Measurements from ENCODE around the gene PEX11G.

PEX11G gene

GRCh38 chr19:7461841-7462629 lies 26.8 kb downstream of the PEX11G start:
- DNase-seq (ENCODE audit: low read depth): no peak
- no peak overlapping the region for H3K4me3 ChIP-seq (ENCODE audit: low read depth, low read length)
- peak; percentile 5 for TF ChIP-seq CTCF (conservative IDR thresholded peaks at IDR 0.05; ENCODE audit: low read depth, low read length)

GRCh38 chr19:7460562-7460966 lies 28.3 kb downstream of the PEX11G start:
- H3K4me3 ChIP-seq (ENCODE audit: low read depth, low read length): no peak overlapping the region
- TF ChIP-seq CTCF (conservative IDR thresholded peaks at IDR 0.05; ENCODE audit: low read depth, low read length): no peak
- peak; percentile 64 for DNase-seq (ENCODE audit: low read depth)

GRCh38 chr19:7459773-7460172 lies 29.1 kb downstream of the PEX11G start:
- DNase-seq (ENCODE audit: low read depth): no peak
- TF ChIP-seq CTCF (conservative IDR thresholded peaks at IDR 0.05; ENCODE audit: low read depth, low read length): no peak
- no peak overlapping the region for H3K4me3 ChIP-seq (ENCODE audit: low read depth, low read length)

- TF ChIP-seq CTCF (conservative IDR thresholded peaks at IDR 0.05; ENCODE audit: low read depth, low read length): no peak
- H3K4me3 ChIP-seq (ENCODE audit: low read depth, low read length): no peak overlapping the region
- DNase-seq (ENCODE audit: low read depth): no peak
Measured at GRCh38 chr19:7458675-7459074, 30.2 kb downstream of the PEX11G start.

GRCh38 chr19:7456964-7457541 lies 31.8 kb downstream of the PEX11G start:
- no peak overlapping the region for H3K4me3 ChIP-seq (ENCODE audit: low read depth, low read length)
- TF ChIP-seq CTCF (conservative IDR thresholded peaks at IDR 0.05; ENCODE audit: low read depth, low read length): no peak
- no peak for DNase-seq (ENCODE audit: low read depth)

GRCh38 chr19:7455600-7456296 lies 33.1 kb downstream of the PEX11G start:
- H3K4me3 ChIP-seq (ENCODE audit: low read depth, low read length): no peak overlapping the region
- no peak for DNase-seq (ENCODE audit: low read depth)
- TF ChIP-seq CTCF (conservative IDR thresholded peaks at IDR 0.05; ENCODE audit: low read depth, low read length): no peak

Data from choroid plexus epithelial cell (primary cell).